ENCODE measurements around the gene CSNK1A1L.
"Not testable (repeated sequence)": the region's sequence is repeated elsewhere in the genome, so short reads cannot be mapped to it uniquely, and the experiment has no call there.

Gene CSNK1A1L

GRCh38 chr13:37068962-37069361, 36.5 kb downstream of the CSNK1A1L start:
- H3K27ac ChIP-seq = no peak overlapping the region
- TF ChIP-seq CTCF (conservative IDR thresholded peaks at IDR 0.05) = peak; percentile 68

GRCh38 chr13:37067874-37068273, 37.6 kb downstream of the CSNK1A1L start:
- H3K27ac ChIP-seq = no peak overlapping the region

GRCh38 chr13:37065890-37066526, 39.5 kb downstream of the CSNK1A1L start:
- H3K27ac ChIP-seq = no peak overlapping the region

More at GRCh38 chr13:37067874-37068273, 37.6 kb downstream of the CSNK1A1L start:
- TF ChIP-seq CTCF (conservative IDR thresholded peaks at IDR 0.05) = no peak

GRCh38 chr13:37059848-37060192, 45.6 kb downstream of the CSNK1A1L start:
- H3K27ac ChIP-seq = peak overlapping the region; percentile 88
- no peak for TF ChIP-seq CTCF (conservative IDR thresholded peaks at IDR 0.05)

More at GRCh38 chr13:37065890-37066526, 39.5 kb downstream of the CSNK1A1L start:
- TF ChIP-seq CTCF (conservative IDR thresholded peaks at IDR 0.05) = no peak

GRCh38 chr13:37058910-37059847, 46.3 kb downstream of the CSNK1A1L start, which contains the start of gene SUPT20H:
SUPT20H (minus strand) TSS chr13:37059688; CDS start chr13:37051490, 8,198 bp downstream.
- no peak for TF ChIP-seq CTCF (conservative IDR thresholded peaks at IDR 0.05)
- H3K27ac ChIP-seq = peak within 1 kb of the TSS; percentile 88

GRCh38 chr13:37056228-37056627, 49.2 kb downstream of the CSNK1A1L start:
- not testable (repeated sequence) for H3K27ac ChIP-seq

Measured in VCaP (cell line).